GM21529 (cell line): ENCODE data around the gene MTMR2.
A peak's percentile ranks its signal among the peaks of the same experiment; 100 is the strongest.
"Not testable (repeated sequence)": the region's sequence is repeated elsewhere in the genome, so short reads cannot be mapped to it uniquely, and the experiment has no call there.

Experiments used
- ATAC-seq: cut with Tn5 transposase; IDR thresholded peaks from one replicate; pipeline ENCODE4 v1.9.1; 2021; ENCODE audit not compliant: unreplicated experiment

MTMR2 gene

GRCh38 chr11:95829580-95830259 lies 94.2 kb downstream of the MTMR2 start:
- no peak for ATAC-seq

- no peak for ATAC-seq
Observed at GRCh38 chr11:95827696-95828095, 96.2 kb downstream of the MTMR2 start.

- ATAC-seq, result no peak
Observed at GRCh38 chr11:95821640-95822039, 102.3 kb downstream of the MTMR2 start.

GRCh38 chr11:95816037-95816436 lies 107.9 kb downstream of the MTMR2 start:
- no peak for ATAC-seq

- not testable (repeated sequence) for ATAC-seq
Observed at GRCh38 chr11:95811052-95811451, 112.9 kb downstream of the MTMR2 start.

GRCh38 chr11:95806464-95806863 lies 117.4 kb downstream of the MTMR2 start:
- ATAC-seq, result not testable (repeated sequence)

GRCh38 chr11:95805869-95806268 lies 118.0 kb downstream of the MTMR2 start:
- no peak for ATAC-seq

GRCh38 chr11:95803973-95804372 lies 119.9 kb downstream of the MTMR2 start:
- ATAC-seq, result no peak

- ATAC-seq, result no peak
Observed at GRCh38 chr11:95802806-95803205, 121.1 kb downstream of the MTMR2 start.

GRCh38 chr11:95800438-95800837 lies 123.5 kb downstream of the MTMR2 start:
- ATAC-seq, result no peak

GRCh38 chr11:95799546-95799945 lies 124.4 kb downstream of the MTMR2 start:
- ATAC-seq, result no peak

- ATAC-seq, result no peak
Observed at GRCh38 chr11:95796501-95796900, 127.4 kb downstream of the MTMR2 start.

- ATAC-seq, result no peak
Observed at GRCh38 chr11:95795627-95796295, 128.1 kb downstream of the MTMR2 start.

GRCh38 chr11:95794086-95794485 lies 129.8 kb downstream of the MTMR2 start:
- no peak for ATAC-seq

GRCh38 chr11:95793116-95793515 lies 130.8 kb downstream of the MTMR2 start:
- ATAC-seq, result no peak

- no peak for ATAC-seq
Observed at GRCh38 chr11:95792700-95793099, 131.2 kb downstream of the MTMR2 start.

- no peak for ATAC-seq
Observed at GRCh38 chr11:95792200-95792599, 131.7 kb downstream of the MTMR2 start.

GRCh38 chr11:95791709-95792033 lies 132.2 kb downstream of the MTMR2 start:
- ATAC-seq, result no peak

GRCh38 chr11:95790933-95791708 lies 132.8 kb downstream of the MTMR2 start:
- peak; percentile 15 for ATAC-seq

GRCh38 chr11:95790123-95790932 lies 133.6 kb downstream of the MTMR2 start, which contains the start of gene CEP57:
CEP57 (plus strand) TSS chr11:95790498; CDS start chr11:95790699, 201 bp downstream.
- peak; percentile 70 for ATAC-seq

GRCh38 chr11:95789506-95790122 lies 134.3 kb downstream of the MTMR2 start, which contains the start of gene FAM76B:
FAM76B (minus strand) TSS chr11:95789782; CDS start chr11:95789478, 304 bp downstream.
- peak; percentile 70 for ATAC-seq
